Natural killer cell (primary cell): ENCODE data around the gene FZD7. TPM values are rescaled to one million over a fixed set of nuclear protein-coding genes. Genes with fewer than 3 reads are reported as not detected.

Experiments used
- ATAC-seq, 3 donors: fragments of 150-1000 bp in 2 of 3; fragments of 200-7000 bp in 1 of 3; cut with Tn5 transposase; 1 replicate in 1 of 3; 2 replicates in 2 of 3; pipeline ENCODE4 v1.10.0; 2021; ENCODE audit warnings: mild to moderate bottlenecking in 2 of 3, moderate library complexity in 2 of 3
- DNase-seq, 2 donors: peaks; one replicate each; pipeline versions ENCODE4 v3.0.0 to v3.0.0-alpha.2; 2013 to 2021; ENCODE audit warnings: mixed read lengths in 1 of 2
- H3K27ac ChIP-seq: one replicate; pipeline ENCODE4 v1.5.1; 2013; ENCODE audit warnings: mild to moderate bottlenecking, low read length
- H3K27me3 ChIP-seq: one replicate; pipeline ENCODE4 v1.6.1; 2013; ENCODE audit warnings: low read length; ENCODE audit not compliant: control insufficient read depth, insufficient read depth
- H3K36me3 ChIP-seq: one replicate; pipeline ENCODE4 v1.6.1; 2013; ENCODE audit warnings: low read length; ENCODE audit not compliant: control insufficient read depth, insufficient read depth
- H3K4me1 ChIP-seq: one replicate; pipeline ENCODE4 v1.6.1; 2013; ENCODE audit warnings: low read length; ENCODE audit not compliant: control insufficient read depth, insufficient read depth
- H3K4me3 ChIP-seq: one replicate; pipeline ENCODE4 v1.5.1; 2013; ENCODE audit warnings: low read length
- H3K9me3 ChIP-seq: one replicate; pipeline ENCODE4 v1.6.1; 2013; ENCODE audit warnings: low read length; ENCODE audit not compliant: control insufficient read depth, insufficient read depth
- H3K27ac Mint-ChIP-seq, 2 donors: one replicate each; pipeline ENCODE4 v1.8.0; 2022; ENCODE audit warnings: mild to moderate bottlenecking in 2 of 2, mixed read lengths in 2 of 2, moderate library complexity in 1 of 2
- H3K27me3 Mint-ChIP-seq, 2 donors: one replicate each; pipeline ENCODE4 v1.8.0; 2022; ENCODE audit warnings: low read depth in 2 of 2, mixed read lengths in 2 of 2
- H3K36me3 Mint-ChIP-seq: one replicate; pipeline ENCODE4 v1.8.0; 2022; ENCODE audit warnings: mixed read lengths
- H3K4me1 Mint-ChIP-seq, 2 donors: one replicate each; pipeline ENCODE4 v1.8.0; 2022; ENCODE audit warnings: mixed read lengths in 2 of 2
- H3K4me3 Mint-ChIP-seq: one replicate; pipeline ENCODE4 v1.8.0; 2022; ENCODE audit warnings: mild to moderate bottlenecking, moderate library complexity, mixed read lengths
- H3K9me3 Mint-ChIP-seq, 2 donors: one replicate each; pipeline ENCODE4 v1.8.0; 2022; ENCODE audit warnings: mixed read lengths in 2 of 2
- CTCF ChIP-seq: fragments of 200-600 bp; IDR thresholded peaks from one replicate; pipeline ENCODE4 v1.8.0; 2022; ENCODE audit warnings: antibody characterized with exemption
- WGBS: methylation state at CpG from one replicate; pipeline ENCODE4 v1.1.7; 2013; ENCODE audit warnings: missing lambda C conversion rate; ENCODE audit not compliant: insufficient coverage; 5-methylcytosine and 5-hydroxymethylcytosine counted together
- intact Hi-C: fragments of 100-400 bp; cut with micrococcal nuclease; formaldehyde crosslinking; loops from one replicate; pipeline ENCODE4 v1.14.2; 2022
- total RNA-seq, 4 donors: library from RNA; stranded (reverse); fragments of 120-200 nt in 1 of 4; gene quantifications; one replicate each; pipeline versions ENCODE4 v1.2.3 to v1.2.4, GENCODE V29; 2013 to 2022

Gene FZD7
- total RNA-seq, 3 donors from 2014 or later (not counting 1 experiment from before 2014, with no cell fraction given): 0.27 to 1.6 TPM; not detected in 1

- Histone ChIP-seq H3K27ac (no peak overlapping the region), H3K27me3 (peaks cover 36% of the 10 kb centered on the region), H3K4me3 (no peak overlapping the region), H3K36me3 (no peaks in the 10 kb centered on the region), H3K9me3 (no peaks in the 10 kb centered on the region), H3K4me1 (peaks cover 14% of the 10 kb centered on the region)
- H3K4me1 Mint-ChIP-seq: no peaks in the 10 kb centered on the region
- 81% methylated on average over 11 of the region's 13 CpGs for WGBS
- DNase-seq (no peak), ATAC-seq (no peak)
- H3K36me3 Mint-ChIP-seq: no peaks in the 10 kb centered on the region
- intact Hi-C loops: no loop called here
- H3K27me3 Mint-ChIP-seq: peaks cover 24 to 36% of the 10 kb centered on the region in 2 donors
- no peak overlapping the region for H3K27ac Mint-ChIP-seq
- TF ChIP-seq CTCF: no peak
- no peaks in the 10 kb centered on the region for H3K9me3 Mint-ChIP-seq
- no peak overlapping the region for H3K4me3 Mint-ChIP-seq
Observed at GRCh38 chr2:202039278-202040078, 5.8 kb downstream of the FZD7 start.

DNA sequence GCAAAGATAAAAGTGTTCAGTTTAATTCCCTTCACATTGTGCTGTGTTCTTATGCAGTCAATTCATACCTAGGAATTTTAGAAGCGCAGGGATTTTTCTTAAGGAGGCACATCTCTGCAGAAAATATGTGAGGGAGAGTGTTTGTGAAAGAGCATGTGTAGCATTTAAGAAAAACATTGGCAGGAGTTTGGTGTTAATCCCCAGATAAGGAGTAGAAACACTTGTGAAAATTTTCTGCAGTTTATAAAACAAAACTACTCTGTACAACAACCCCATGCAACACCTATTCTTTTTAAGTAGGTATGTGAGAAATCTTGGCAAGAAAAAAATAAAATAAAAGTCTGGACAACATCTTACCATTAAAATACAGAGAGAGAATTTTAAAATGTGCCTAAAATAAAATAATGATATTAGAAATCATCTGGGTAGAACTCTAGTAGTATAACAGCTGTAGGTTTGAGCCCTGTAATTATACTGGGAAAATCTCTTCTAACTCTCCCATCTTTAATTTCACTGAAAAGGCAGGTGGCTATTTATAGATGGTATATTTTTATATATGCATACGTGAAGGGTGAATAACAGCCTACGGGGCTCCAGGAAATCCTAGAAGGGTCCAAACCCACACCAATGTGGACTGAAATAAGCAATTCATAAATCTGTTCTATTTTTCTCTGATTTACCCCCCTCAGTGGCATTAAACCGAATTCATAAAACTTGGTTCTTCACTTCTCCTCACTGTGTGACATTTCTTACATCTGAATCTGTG is 6.6 kb downstream of the FZD7 start:
- Mint-ChIP-seq H3K4me1 (no peaks in the 10 kb centered on the region), H3K27me3 (peaks cover 25 to 36% of the 10 kb centered on the region in 2 donors), H3K9me3 (no peaks in the 10 kb centered on the region), H3K36me3 (no peaks in the 10 kb centered on the region), H3K27ac (no peak overlapping the region), H3K4me3 (no peak overlapping the region)
- intact Hi-C loops: no loop called here
- H3K4me3 ChIP-seq: no peak overlapping the region
- H3K4me1 ChIP-seq: peaks cover 6% of the 10 kb centered on the region
- DNase-seq (no peak), ATAC-seq (no peak)
- no peak for TF ChIP-seq CTCF
- H3K9me3 ChIP-seq: no peaks in the 10 kb centered on the region
- H3K27ac ChIP-seq: no peak overlapping the region
- peaks cover 36% of the 10 kb centered on the region for H3K27me3 ChIP-seq
- WGBS: 54% methylated on average over 3 of the region's 4 CpGs
- no peaks in the 10 kb centered on the region for H3K36me3 ChIP-seq

DNA sequence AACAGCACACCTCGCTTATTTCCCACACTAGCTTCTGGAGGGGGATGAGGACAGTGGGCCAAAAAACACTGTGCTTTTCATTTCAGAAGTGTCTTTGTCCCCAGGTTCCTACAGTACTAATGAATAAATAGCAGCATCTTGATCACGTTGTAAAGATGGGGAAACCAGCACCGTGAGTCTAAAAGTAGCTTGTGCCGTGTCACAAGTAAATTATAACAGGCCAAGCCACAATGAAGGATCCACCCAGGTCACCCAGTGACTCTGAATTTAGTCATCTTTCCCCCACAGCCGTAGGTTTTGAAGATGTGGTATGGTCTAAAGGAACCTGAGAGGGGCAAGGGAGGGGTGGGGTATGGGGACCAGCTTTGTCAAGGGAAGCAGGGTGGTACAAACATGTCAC is 8.8 kb downstream of the FZD7 start:
- TF ChIP-seq CTCF: no peak
- no peaks in the 10 kb centered on the region for H3K9me3 Mint-ChIP-seq
- intact Hi-C loops: no loop called here
- Histone ChIP-seq H3K27ac (no peak overlapping the region), H3K36me3 (no peaks in the 10 kb centered on the region), H3K9me3 (no peaks in the 10 kb centered on the region), H3K4me3 (no peak overlapping the region), H3K4me1 (no peaks in the 10 kb centered on the region), H3K27me3 (peaks cover 19% of the 10 kb centered on the region)
- 92% methylated on average over 5 of the region's 5 CpGs for WGBS
- H3K4me1 Mint-ChIP-seq: no peaks in the 10 kb centered on the region
- peaks cover 34 to 54% of the 10 kb centered on the region in 2 donors for H3K27me3 Mint-ChIP-seq
- DNase-seq (no peak), ATAC-seq (no peak)
- H3K4me3 Mint-ChIP-seq: no peak overlapping the region
- no peaks in the 10 kb centered on the region for H3K36me3 Mint-ChIP-seq
- no peak overlapping the region for H3K27ac Mint-ChIP-seq
